ENCODE results near the gene GRIK2. TPM values are rescaled to one million over a fixed set of nuclear protein-coding genes. Genes with fewer than 3 reads are reported as not detected.

The GRIK2 gene
- polyA plus RNA-seq, 1 of the 3 experiments (the other 2 are of a cell fraction): 0.30 TPM

GRCh38 chr6:101909366-101909765 is 515.9 kb downstream of the GRIK2 start:
- no peak overlapping the region for H3K9ac ChIP-seq
- no peaks in the 10 kb centered on the region for H3K9me3 ChIP-seq
- no peak overlapping the region for H2AFZ ChIP-seq (ENCODE audit: low read depth)
- no peaks in the 10 kb centered on the region for H3F3A ChIP-seq (replicated peaks; ENCODE audit: insufficient read depth)
- no peaks in the 10 kb centered on the region for H3K36me3 ChIP-seq (replicated peaks in 1 of 2; ENCODE audit: control insufficient read depth in 1 of 2, insufficient read depth in 2 of 2, low read length in 1 of 2)
- H3K27ac ChIP-seq (ENCODE audit: low read depth in 2 of 2, low read length in 1 of 2): no peak overlapping the region
- ChIA-PET POLR2A (no interaction called here), CTCF (interaction anchor here (0.9 to 1.1 kb wide), 2 partner anchors 10 to 1678 kb away, joined by 3 to 4 read pairs; no protein-coding TSS in a partner anchor)
- H3K9me2 ChIP-seq: no peaks in the 10 kb centered on the region
- no peaks in the 10 kb centered on the region for H3K27me3 ChIP-seq (ENCODE audit: insufficient read depth)
- no peak for TF ChIP-seq EZH2phosphoT487 (IDR thresholded peaks at IDR 0.05; ENCODE audit: borderline replicate concordance, low read depth)
- TF ChIP-seq, protein P1, sequence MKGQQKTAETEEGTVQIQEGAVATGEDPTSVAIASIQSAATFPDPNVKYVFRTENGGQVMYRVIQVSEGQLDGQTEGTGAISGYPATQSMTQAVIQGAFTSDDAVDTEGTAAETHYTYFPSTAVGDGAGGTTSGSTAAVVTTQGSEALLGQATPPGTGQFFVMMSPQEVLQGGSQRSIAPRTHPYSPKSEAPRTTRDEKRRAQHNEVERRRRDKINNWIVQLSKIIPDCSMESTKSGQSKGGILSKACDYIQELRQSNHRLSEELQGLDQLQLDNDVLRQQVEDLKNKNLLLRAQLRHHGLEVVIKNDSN (IDR thresholded peaks at IDR 0.05; ENCODE audit: borderline replicate concordance, low read depth): no peak
- TF ChIP-seq NFIC (IDR thresholded peaks at IDR 0.05; ENCODE audit: borderline replicate concordance): no peak
- TF ChIP-seq FOXJ3 (CRISPR knock-in tag; IDR thresholded peaks at IDR 0.05): no peak
- no peak for TF ChIP-seq IRF3 (IDR thresholded peaks at IDR 0.05; ENCODE audit: low read depth, low read length)
- no peak for TF ChIP-seq GABPA (IDR thresholded peaks at IDR 0.05; ENCODE audit: low read depth)
- TF ChIP-seq FOXM1 (IDR thresholded peaks at IDR 0.05; ENCODE audit: low read depth): no peak
- no peak for TF ChIP-seq MXI1 (IDR thresholded peaks at IDR 0.05; ENCODE audit: low read depth, low read length)
- TF ChIP-seq MAX (IDR thresholded peaks at IDR 0.05; ENCODE audit: low read depth): no peak
- no peak for TF ChIP-seq CHD2 (IDR thresholded peaks at IDR 0.05; ENCODE audit: low read length, partially characterized antibody)
- TF ChIP-seq NRF1 (IDR thresholded peaks at IDR 0.05; ENCODE audit: low read depth, low read length): no peak
- no peak for TF ChIP-seq YY1 (IDR thresholded peaks at IDR 0.05; ENCODE audit: low read depth)
- TF ChIP-seq, protein P2, sequence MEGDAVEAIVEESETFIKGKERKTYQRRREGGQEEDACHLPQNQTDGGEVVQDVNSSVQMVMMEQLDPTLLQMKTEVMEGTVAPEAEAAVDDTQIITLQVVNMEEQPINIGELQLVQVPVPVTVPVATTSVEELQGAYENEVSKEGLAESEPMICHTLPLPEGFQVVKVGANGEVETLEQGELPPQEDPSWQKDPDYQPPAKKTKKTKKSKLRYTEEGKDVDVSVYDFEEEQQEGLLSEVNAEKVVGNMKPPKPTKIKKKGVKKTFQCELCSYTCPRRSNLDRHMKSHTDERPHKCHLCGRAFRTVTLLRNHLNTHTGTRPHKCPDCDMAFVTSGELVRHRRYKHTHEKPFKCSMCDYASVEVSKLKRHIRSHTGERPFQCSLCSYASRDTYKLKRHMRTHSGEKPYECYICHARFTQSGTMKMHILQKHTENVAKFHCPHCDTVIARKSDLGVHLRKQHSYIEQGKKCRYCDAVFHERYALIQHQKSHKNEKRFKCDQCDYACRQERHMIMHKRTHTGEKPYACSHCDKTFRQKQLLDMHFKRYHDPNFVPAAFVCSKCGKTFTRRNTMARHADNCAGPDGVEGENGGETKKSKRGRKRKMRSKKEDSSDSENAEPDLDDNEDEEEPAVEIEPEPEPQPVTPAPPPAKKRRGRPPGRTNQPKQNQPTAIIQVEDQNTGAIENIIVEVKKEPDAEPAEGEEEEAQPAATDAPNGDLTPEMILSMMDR (IDR thresholded peaks at IDR 0.05): no peak
- no peak for TF ChIP-seq JUND (IDR thresholded peaks at IDR 0.05)
- no peak overlapping the region for H3K4me2 ChIP-seq
- no peaks in the 10 kb centered on the region for H3K79me2 ChIP-seq (ENCODE audit: insufficient read depth)
- H3K4me1 ChIP-seq (ENCODE audit: control insufficient read depth in 1 of 2, insufficient read depth in 2 of 2, low read depth in 1 of 2, low read length in 1 of 2): peaks cover 0 to 3% of the 10 kb centered on the region in 2 experiments; a peak in 1 of 4 replicates
- no peaks in the 10 kb centered on the region for H4K20me1 ChIP-seq (ENCODE audit: insufficient read depth)
- no peak for DNase-seq
- H3K4me3 ChIP-seq (ENCODE audit: low read depth in 2 of 2, low read length in 1 of 2): no peak overlapping the region
- 76% methylated on average over 1 of the region's 1 CpG for WGBS (ENCODE audit: low lambda C conversion rate)

DNA sequence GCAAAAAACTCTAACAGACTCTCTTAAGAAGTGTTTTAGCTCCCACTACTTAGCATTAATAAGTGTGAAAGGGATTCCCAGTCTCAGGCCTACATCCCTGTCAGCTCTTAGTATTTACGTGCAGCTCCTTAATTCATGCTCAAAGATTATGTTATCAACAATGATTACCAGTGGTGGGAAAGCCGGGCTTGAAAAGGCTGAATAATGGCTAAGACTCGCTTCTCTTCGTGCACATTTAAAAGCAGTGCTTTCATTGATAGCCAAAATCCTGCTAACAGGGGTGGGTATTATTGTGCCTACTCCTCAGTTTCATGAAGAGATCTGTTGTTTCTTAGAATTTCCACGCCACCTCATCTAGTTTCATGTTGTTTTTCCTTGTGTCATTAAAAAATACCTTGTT is 518.8 kb downstream of the GRIK2 start:
- ChIA-PET POLR2A (no interaction called here), CTCF (interaction anchor here (1.3 kb wide), 1 partner anchor 9 kb away, joined by 4 read pairs; no protein-coding TSS in a partner anchor)

More for the DNA sequence above, 518.8 kb downstream of the GRIK2 start:
- no peak for DNase-seq
- Histone ChIP-seq H3K9me2 (no peaks in the 10 kb centered on the region), H3K4me2 (no peak overlapping the region), H3K27me3 (ENCODE audit: insufficient read depth) (no peaks in the 10 kb centered on the region), H3K9me3 (no peaks in the 10 kb centered on the region), H3F3A (replicated peaks; ENCODE audit: insufficient read depth) (no peaks in the 10 kb centered on the region), H3K79me2 (ENCODE audit: insufficient read depth) (no peaks in the 10 kb centered on the region), H3K4me3 (ENCODE audit: low read depth in 2 of 2, low read length in 1 of 2) (no peak overlapping the region), H3K27ac (ENCODE audit: low read depth in 2 of 2, low read length in 1 of 2) (no peak overlapping the region), H2AFZ (ENCODE audit: low read depth) (no peak overlapping the region), H3K9ac (no peak overlapping the region), H3K36me3 (replicated peaks in 1 of 2; ENCODE audit: control insufficient read depth in 1 of 2, insufficient read depth in 2 of 2, low read length in 1 of 2) (no peaks in the 10 kb centered on the region), H3K4me1 (ENCODE audit: control insufficient read depth in 1 of 2, insufficient read depth in 2 of 2, low read depth in 1 of 2, low read length in 1 of 2) (peaks cover 0 to 3% of the 10 kb centered on the region in 2 experiments; a peak in 2 of 4 replicates), H4K20me1 (ENCODE audit: insufficient read depth) (no peaks in the 10 kb centered on the region)
- 61% methylated on average over 5 of the region's 5 CpGs for WGBS (ENCODE audit: low lambda C conversion rate)
- no peak for TF ChIP-seq MXI1 (IDR thresholded peaks at IDR 0.05; ENCODE audit: low read depth, low read length)
- TF ChIP-seq ELF1 (IDR thresholded peaks at IDR 0.05): no peak
- TF ChIP-seq, protein P3, sequence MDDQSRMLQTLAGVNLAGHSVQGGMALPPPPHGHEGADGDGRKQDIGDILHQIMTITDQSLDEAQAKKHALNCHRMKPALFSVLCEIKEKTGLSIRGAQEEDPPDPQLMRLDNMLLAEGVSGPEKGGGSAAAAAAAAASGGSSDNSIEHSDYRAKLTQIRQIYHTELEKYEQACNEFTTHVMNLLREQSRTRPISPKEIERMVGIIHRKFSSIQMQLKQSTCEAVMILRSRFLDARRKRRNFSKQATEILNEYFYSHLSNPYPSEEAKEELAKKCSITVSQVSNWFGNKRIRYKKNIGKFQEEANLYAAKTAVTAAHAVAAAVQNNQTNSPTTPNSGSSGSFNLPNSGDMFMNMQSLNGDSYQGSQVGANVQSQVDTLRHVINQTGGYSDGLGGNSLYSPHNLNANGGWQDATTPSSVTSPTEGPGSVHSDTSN (IDR thresholded peaks at IDR 0.05): no peak
- TF ChIP-seq RAD21 (IDR thresholded peaks at IDR 0.05; ENCODE audit: low read length): no peak
- TF ChIP-seq RFX5 (IDR thresholded peaks at IDR 0.05; ENCODE audit: low read length): no peak
- TF ChIP-seq TEAD4 (IDR thresholded peaks at IDR 0.05; ENCODE audit: borderline replicate concordance, insufficient read depth): no peak
- TF ChIP-seq POLR2AphosphoS5 (IDR thresholded peaks at IDR 0.05; ENCODE audit: low read depth, low read length): no peak
- TF ChIP-seq, protein P2 (IDR thresholded peaks at IDR 0.05): no peak
